Measurements from ENCODE around the gene ZNF385B. TPM values are rescaled to one million over a fixed set of nuclear protein-coding genes. Genes with fewer than 3 reads are reported as not detected.
A peak's percentile ranks its signal among the peaks of the same experiment; 100 is the strongest.

Gene ZNF385B
- total and polyA plus RNA-seq, 3 donors from 2014 or later: 28.1 to 40.3 (median 37.4) TPM

DNA sequence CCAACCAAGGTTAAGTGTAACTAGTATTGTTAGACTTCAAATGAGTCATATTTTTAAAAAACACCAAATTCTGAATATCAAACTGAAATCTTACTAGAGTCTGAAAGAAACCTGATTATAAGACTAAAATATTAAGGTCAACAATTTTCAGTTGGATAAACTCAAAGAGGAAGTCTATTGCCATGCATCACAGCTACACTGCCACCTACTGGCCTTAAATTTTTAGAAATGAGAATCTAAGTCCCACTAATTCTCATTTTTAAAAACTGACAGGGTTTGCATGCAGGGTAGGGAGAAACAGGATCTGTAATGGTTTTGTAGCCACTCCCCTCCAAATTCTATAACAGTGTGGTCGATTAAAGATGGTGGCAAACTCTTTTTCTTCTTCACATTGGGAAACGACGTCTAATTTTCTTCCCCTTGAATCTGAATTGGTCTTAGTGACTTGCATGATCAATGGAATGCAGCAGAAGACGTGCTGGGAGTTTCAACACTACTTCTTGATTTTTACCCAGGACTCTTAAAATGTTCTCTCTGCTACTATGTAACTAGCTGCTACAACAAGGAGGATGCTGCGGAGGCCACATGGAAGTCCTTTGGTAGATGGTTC, 420.7 kb downstream of the ZNF385B start:
- peak; percentile 18 for DNase-seq
- WGBS, 2 donors: 85 to 86% methylated on average over 5 of the region's 5 CpGs
- no peak overlapping the region for H3K4me3 ChIP-seq
- H3K27me3 ChIP-seq: no peaks in the 10 kb centered on the region
- H3K9me3 ChIP-seq: no peaks in the 10 kb centered on the region
- H3K27ac ChIP-seq: no peak overlapping the region
- no peaks in the 10 kb centered on the region for H3K36me3 ChIP-seq (ENCODE audit: low read depth, missing control alignments)
- no peaks in the 10 kb centered on the region for H3K4me1 ChIP-seq
- no peak for TF ChIP-seq POLR2A (IDR thresholded peaks at IDR 0.05)
- TF ChIP-seq, protein P1, sequence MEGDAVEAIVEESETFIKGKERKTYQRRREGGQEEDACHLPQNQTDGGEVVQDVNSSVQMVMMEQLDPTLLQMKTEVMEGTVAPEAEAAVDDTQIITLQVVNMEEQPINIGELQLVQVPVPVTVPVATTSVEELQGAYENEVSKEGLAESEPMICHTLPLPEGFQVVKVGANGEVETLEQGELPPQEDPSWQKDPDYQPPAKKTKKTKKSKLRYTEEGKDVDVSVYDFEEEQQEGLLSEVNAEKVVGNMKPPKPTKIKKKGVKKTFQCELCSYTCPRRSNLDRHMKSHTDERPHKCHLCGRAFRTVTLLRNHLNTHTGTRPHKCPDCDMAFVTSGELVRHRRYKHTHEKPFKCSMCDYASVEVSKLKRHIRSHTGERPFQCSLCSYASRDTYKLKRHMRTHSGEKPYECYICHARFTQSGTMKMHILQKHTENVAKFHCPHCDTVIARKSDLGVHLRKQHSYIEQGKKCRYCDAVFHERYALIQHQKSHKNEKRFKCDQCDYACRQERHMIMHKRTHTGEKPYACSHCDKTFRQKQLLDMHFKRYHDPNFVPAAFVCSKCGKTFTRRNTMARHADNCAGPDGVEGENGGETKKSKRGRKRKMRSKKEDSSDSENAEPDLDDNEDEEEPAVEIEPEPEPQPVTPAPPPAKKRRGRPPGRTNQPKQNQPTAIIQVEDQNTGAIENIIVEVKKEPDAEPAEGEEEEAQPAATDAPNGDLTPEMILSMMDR (IDR thresholded peaks at IDR 0.05): peak; percentile 23 to 61 (median 34)
- intact Hi-C loops (cut with DNase I; ENCODE audit: low total_unique reads): no loop called here

DNA sequence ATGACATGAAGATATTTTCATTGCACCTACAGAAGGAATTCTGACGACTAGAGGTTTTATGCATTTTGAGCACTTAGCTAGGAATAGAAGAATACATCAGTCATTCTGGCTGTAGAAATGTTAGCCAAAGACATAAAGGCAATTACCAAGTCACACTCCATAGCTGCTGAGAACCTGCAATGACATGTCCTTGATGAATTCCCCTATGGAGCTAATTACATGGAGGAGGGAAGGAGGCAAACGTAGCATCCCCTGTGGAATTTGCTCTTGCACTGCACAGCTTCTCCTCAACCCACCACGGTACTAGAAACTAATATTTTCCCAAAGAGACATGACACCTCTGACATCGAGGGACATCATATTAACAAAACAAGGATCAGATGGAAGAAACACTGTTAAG, 422.8 kb downstream of the ZNF385B start:
- no peak for DNase-seq
- Histone ChIP-seq H3K27ac (no peak overlapping the region), H3K36me3 (ENCODE audit: low read depth, missing control alignments) (no peaks in the 10 kb centered on the region), H3K4me1 (no peaks in the 10 kb centered on the region), H3K27me3 (no peaks in the 10 kb centered on the region), H3K4me3 (no peak overlapping the region), H3K9me3 (no peaks in the 10 kb centered on the region)
- TF ChIP-seq POLR2A (IDR thresholded peaks at IDR 0.05): no peak
- TF ChIP-seq, protein P1 (IDR thresholded peaks at IDR 0.05): no peak
- whole genome bisulfite sequencing, 2 donors: 39 to 62% methylated on average over 4 of the region's 4 CpGs
- intact Hi-C loops (cut with DNase I; ENCODE audit: low total_unique reads): no loop called here

DNA sequence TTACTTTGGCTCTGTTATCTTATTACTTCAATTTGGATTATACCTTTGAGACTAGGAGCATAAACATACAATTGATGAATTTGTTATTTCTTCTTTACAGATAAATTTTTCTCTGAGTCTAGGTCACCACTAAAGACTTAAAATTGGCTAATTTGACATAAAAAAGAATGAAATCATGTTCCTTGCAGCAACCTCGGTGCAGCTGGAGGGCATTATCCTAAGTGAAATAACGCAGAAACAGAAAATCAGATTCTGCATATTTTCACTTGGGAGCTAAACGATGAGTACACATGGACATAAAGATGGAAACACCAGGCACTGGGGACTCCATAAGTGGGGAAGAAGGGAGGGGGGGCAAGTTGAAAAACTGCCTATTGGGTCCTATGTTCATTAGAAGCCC, 424.0 kb downstream of the ZNF385B start:
- 56 to 74% methylated on average over 3 of the region's 3 CpGs for WGBS, 2 donors
- Histone ChIP-seq H3K36me3 (ENCODE audit: low read depth, missing control alignments) (no peaks in the 10 kb centered on the region), H3K27ac (no peak overlapping the region), H3K4me1 (no peaks in the 10 kb centered on the region), H3K27me3 (no peaks in the 10 kb centered on the region), H3K9me3 (no peaks in the 10 kb centered on the region), H3K4me3 (no peak overlapping the region)
- DNase-seq: no peak
- intact Hi-C loops (cut with DNase I; ENCODE audit: low total_unique reads): no loop called here
- no peak for TF ChIP-seq POLR2A (IDR thresholded peaks at IDR 0.05)
- TF ChIP-seq, protein P1 (IDR thresholded peaks at IDR 0.05): no peak

DNA sequence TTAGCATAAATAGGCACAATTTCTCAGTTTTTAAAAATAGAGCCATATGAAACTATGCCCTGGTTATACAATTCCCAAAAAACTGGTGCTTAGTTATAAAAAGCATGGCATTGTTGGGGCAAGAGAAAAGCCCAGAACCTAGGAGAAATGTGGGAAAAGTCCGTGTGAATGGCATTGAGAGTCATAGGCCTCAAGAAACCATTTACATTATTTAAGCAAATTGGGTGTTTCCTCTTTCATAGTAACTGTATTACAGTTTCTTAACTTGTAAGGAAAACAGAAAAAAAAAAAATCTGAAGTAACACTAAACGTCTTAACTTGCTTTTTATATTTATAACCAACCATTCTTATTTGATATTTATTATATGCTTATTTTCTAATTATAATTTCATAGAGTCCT, 425.8 kb downstream of the ZNF385B start:
- Histone ChIP-seq H3K27ac (no peak overlapping the region), H3K4me1 (no peaks in the 10 kb centered on the region), H3K36me3 (ENCODE audit: low read depth, missing control alignments) (no peaks in the 10 kb centered on the region), H3K9me3 (no peaks in the 10 kb centered on the region), H3K27me3 (no peaks in the 10 kb centered on the region), H3K4me3 (no peak overlapping the region)
- 86% methylated on average over 2 of the region's 2 CpGs for WGBS, 2 donors
- no peak for TF ChIP-seq POLR2A (IDR thresholded peaks at IDR 0.05)
- TF ChIP-seq, protein P1 (IDR thresholded peaks at IDR 0.05): no peak
- intact Hi-C loops (cut with DNase I; ENCODE audit: low total_unique reads): no loop called here
- no peak for DNase-seq

DNA sequence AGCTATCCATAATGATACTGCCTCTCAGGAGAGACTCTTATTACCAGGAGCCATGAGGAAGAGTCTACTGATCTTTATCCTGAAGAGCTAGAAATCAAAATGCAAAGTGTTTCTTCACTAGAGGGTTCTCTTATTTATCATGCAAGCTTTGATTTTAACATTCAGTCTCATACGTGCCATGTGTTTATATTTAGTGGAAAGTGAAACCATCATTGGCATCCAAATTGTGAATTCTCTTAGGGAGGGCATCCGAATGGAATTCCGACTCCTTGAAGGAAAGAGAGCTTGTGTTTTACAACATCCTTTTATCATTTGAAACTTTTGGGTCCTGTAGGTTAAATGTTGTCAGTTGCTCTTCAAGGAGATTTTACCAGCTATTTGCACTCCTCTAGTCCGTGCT, 426.4 kb downstream of the ZNF385B start:
- no peaks in the 10 kb centered on the region for H3K9me3 ChIP-seq
- H3K27ac ChIP-seq: no peak overlapping the region
- 88 to 91% methylated on average over 4 of the region's 4 CpGs for WGBS, 2 donors
- no peaks in the 10 kb centered on the region for H3K36me3 ChIP-seq (ENCODE audit: low read depth, missing control alignments)
- no peaks in the 10 kb centered on the region for H3K4me1 ChIP-seq
- H3K4me3 ChIP-seq: no peak overlapping the region
- H3K27me3 ChIP-seq: no peaks in the 10 kb centered on the region
- no peak for DNase-seq
- intact Hi-C loops (cut with DNase I; ENCODE audit: low total_unique reads): no loop called here
- TF ChIP-seq, protein P1 (IDR thresholded peaks at IDR 0.05): no peak
- TF ChIP-seq POLR2A (IDR thresholded peaks at IDR 0.05): no peak
